ENCODE data around the gene RBMS2.
"Not testable (repeated sequence)": the region's sequence is repeated elsewhere in the genome, so short reads cannot be mapped to it uniquely, and the experiment has no call there.

Gene RBMS2

DNA sequence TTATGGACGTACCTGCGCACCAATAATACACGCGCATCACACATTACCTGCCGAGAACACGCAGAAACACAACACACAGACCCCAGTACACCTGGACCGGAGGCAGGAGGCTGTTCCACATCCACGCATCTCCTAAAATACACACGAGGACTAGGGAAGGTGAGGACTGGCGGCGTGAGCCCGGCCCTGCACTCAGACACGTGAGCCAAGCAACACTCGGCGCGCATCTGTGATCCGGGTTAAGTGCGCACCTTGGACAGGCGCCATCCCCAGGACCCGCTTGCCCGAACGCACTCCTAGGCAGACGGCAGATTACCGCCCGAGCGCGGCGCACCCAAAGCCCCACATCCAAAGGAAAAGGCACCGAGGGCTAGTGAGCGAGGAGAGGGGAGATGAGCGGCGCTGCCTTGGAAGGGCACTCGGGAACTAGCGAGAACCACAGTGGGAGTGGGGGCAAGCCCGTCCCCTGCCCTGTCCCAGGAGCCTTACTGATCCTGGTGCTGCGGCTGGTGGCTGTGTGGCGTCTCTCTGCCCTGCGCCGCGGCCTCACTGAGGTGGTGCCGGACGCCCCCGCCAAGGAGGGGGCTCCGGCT is 34.1 kb upstream of the RBMS2 start:
- H3K27me3 ChIP-seq (ENCODE audit: low read depth, low read length) = peaks cover 3% of the 10 kb centered on the region; the same call in 1 of the 2 replicates
- H3K27ac ChIP-seq (ENCODE audit: low read length) = no peak overlapping the region
- TF ChIP-seq CTCF (IDR thresholded peaks at IDR 0.05; ENCODE audit: low read depth, low read length) (no peak), EZH2phosphoT487 (IDR thresholded peaks at IDR 0.05; ENCODE audit: low read depth) (no peak)
- no peaks in the 10 kb centered on the region for H3K4me1 ChIP-seq (ENCODE audit: low read length)
- no peaks in the 10 kb centered on the region for H4K20me1 ChIP-seq (ENCODE audit: insufficient read depth, low read length)
- no peaks in the 10 kb centered on the region for H3K36me3 ChIP-seq (replicated peaks; ENCODE audit: low read depth, low read length)
- H2AFZ ChIP-seq (ENCODE audit: low read depth, low read length) = no peak overlapping the region
- no peaks in the 10 kb centered on the region for H3K79me2 ChIP-seq (ENCODE audit: low read length)
- H3K4me2 ChIP-seq (ENCODE audit: low read length) = no peak overlapping the region
- H3K9ac ChIP-seq (ENCODE audit: low read length) = no peak overlapping the region
- no peak overlapping the region for H3K4me3 ChIP-seq (ENCODE audit: low read length)
- H3K9me3 ChIP-seq (ENCODE audit: insufficient read depth, low read length) = no peaks in the 10 kb centered on the region

DNA sequence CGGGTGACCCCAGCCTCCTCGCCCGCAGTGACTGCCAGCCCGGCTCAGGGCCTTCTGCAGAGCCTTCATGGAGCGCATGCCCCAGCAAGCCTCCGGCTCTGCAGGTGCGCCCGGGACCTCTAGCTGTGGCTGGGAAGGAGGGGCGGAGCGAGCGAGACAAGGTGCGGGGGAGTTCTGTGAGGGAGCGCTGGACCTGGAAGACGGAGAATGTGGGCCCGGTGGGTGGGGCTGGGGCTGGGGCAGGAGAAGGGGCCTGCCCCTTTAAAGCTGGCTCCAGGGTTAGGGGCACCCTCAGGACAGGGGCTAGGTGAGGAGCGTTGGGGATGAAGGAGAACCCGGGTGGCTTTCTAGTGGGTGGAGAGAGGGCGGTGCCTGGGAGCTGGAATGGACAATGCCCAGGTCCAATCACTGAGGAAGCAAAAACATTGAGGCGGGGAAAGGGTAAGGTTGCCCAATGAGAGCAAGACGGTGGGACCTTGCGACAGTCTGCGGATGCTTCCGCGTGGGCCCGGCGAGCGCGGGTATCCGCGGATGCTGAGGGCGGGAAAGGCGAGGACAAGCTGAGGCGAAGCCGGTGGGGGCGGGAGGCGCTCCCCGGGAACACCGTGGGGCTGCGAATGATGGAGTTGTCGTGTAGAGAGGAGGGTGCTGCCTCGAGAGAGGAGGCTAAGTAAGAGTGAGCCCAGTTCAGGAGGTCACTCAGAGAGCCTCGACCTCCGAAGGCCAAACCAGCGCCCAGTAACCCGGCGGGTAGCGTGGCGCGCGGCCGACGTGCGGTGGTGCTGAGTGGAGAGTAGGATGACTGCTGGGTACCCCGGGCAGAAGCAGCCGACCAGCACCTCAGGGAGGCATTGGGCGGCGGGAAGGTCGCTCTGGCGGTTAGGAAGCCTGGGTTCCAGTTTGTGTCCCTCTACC is 33.3 kb upstream of the RBMS2 start, which contains the start of gene GLS2:
TSS of gene GLS2 (minus strand) at position 121 of the 915 bp plus-strand sequence. CDS start at position 78, 43 bp downstream.
- Histone ChIP-seq H4K20me1 (ENCODE audit: insufficient read depth, low read length) (no peaks in the 10 kb centered on the region), H3K4me2 (ENCODE audit: low read length) (no peak within 1 kb of the TSS), H3K36me3 (replicated peaks; ENCODE audit: low read depth, low read length) (no peaks in the 10 kb centered on the region), H3K4me3 (ENCODE audit: low read length) (no peak within 1 kb of the TSS), H3K4me1 (ENCODE audit: low read length) (no peaks in the 10 kb centered on the region), H2AFZ (ENCODE audit: low read depth, low read length) (no peak within 1 kb of the TSS), H3K27me3 (ENCODE audit: low read depth, low read length) (peaks cover 3% of the 10 kb centered on the region; the same call in 1 of the 2 replicates), H3K79me2 (ENCODE audit: low read length) (no peaks in the 10 kb centered on the region), H3K27ac (ENCODE audit: low read length) (no peak within 1 kb of the TSS), H3K9ac (ENCODE audit: low read length) (no peak within 1 kb of the TSS), H3K9me3 (ENCODE audit: insufficient read depth, low read length) (no peaks in the 10 kb centered on the region)
- no peak for TF ChIP-seq CTCF (IDR thresholded peaks at IDR 0.05; ENCODE audit: low read depth, low read length)
- no peak for TF ChIP-seq EZH2phosphoT487 (IDR thresholded peaks at IDR 0.05; ENCODE audit: low read depth)

- no peak for TF ChIP-seq EZH2phosphoT487 (IDR thresholded peaks at IDR 0.05; ENCODE audit: low read depth)
- no peak for TF ChIP-seq CTCF (IDR thresholded peaks at IDR 0.05; ENCODE audit: low read depth, low read length)
- H3K4me1 ChIP-seq (ENCODE audit: low read length) = no peaks in the 10 kb centered on the region
Observed at GRCh38 chr12:56490360-56490759, 31.3 kb upstream of the RBMS2 start.

DNA sequence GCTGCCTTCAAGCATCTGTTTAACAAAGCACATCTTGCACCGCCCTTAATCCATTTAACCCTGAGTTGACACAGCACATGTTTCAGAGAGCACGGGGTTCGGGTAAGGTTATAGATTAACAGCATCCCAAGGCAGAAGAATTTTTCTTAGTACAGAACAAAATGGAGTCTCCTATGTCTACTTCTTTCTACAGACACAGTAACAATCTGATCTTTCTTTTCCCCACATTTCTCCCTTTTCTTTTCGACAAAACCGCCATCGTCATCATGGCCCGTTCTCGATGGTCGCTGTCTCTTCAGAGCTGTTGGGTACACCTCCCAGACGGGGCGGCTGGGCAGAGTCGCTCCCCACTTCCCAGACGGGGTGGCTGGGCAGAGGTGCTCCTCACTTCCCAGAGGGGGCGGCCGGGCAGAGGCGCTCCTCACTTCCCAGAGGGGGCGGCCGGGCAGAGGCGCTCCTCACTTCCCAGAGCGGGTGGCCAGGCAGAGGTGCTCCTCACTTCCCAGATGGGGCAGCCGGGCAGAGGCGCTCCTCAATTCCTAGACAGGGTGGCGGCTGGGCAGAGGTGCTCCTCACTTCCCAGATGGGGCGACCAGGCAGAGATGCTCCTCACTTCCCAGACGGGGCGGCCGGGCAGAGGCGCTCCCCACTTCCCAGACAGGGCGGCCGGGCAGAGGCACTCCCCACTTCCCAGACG is 28.1 kb upstream of the RBMS2 start:
- not testable (repeated sequence) for H3K4me2 ChIP-seq (ENCODE audit: low read length); H3K9me3 ChIP-seq (ENCODE audit: insufficient read depth, low read length); H3K79me2 ChIP-seq (ENCODE audit: low read length); H3K27ac ChIP-seq (ENCODE audit: low read length); H4K20me1 ChIP-seq (ENCODE audit: insufficient read depth, low read length); H3K4me3 ChIP-seq (ENCODE audit: low read length); H3K9ac ChIP-seq (ENCODE audit: low read length); H2AFZ ChIP-seq (ENCODE audit: low read depth, low read length); H3K36me3 ChIP-seq (replicated peaks; ENCODE audit: low read depth, low read length); H3K4me1 ChIP-seq (ENCODE audit: low read length); H3K27me3 ChIP-seq (ENCODE audit: low read depth, low read length)

More at GRCh38 chr12:56490360-56490759, 31.3 kb upstream of the RBMS2 start:
- no peaks in the 10 kb centered on the region for H3K79me2 ChIP-seq (ENCODE audit: low read length)
- no peaks in the 10 kb centered on the region for H4K20me1 ChIP-seq (ENCODE audit: insufficient read depth, low read length)
- peaks cover 3% of the 10 kb centered on the region; the same call in 1 of the 2 replicates for H3K27me3 ChIP-seq (ENCODE audit: low read depth, low read length)
- H3K27ac ChIP-seq (ENCODE audit: low read length) = no peak overlapping the region
- H3K9me3 ChIP-seq (ENCODE audit: insufficient read depth, low read length) = no peaks in the 10 kb centered on the region
- H3K4me3 ChIP-seq (ENCODE audit: low read length) = no peak overlapping the region
- no peak overlapping the region for H2AFZ ChIP-seq (ENCODE audit: low read depth, low read length)
- H3K4me2 ChIP-seq (ENCODE audit: low read length) = no peak overlapping the region
- no peaks in the 10 kb centered on the region for H3K36me3 ChIP-seq (replicated peaks; ENCODE audit: low read depth, low read length)
- H3K9ac ChIP-seq (ENCODE audit: low read length) = no peak overlapping the region

DNA sequence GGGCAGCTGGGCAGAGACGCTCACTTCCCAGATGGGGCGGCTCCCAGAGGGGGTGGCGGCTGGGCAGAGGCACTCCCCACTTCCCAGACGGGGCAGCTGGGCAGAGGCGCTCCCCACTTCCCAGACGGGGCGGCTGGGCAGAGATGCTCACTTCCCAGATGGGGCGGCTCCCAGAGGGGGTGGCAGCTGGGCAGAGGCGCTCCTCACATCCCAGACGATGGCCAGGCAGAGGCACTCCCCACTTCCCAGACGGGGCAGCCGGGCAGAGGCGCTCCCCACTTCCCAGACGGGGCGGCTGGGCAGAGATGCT is 27.6 kb upstream of the RBMS2 start:
- H3K79me2 ChIP-seq (ENCODE audit: low read length); H3K9ac ChIP-seq (ENCODE audit: low read length); H3K27me3 ChIP-seq (ENCODE audit: low read depth, low read length); H3K36me3 ChIP-seq (replicated peaks; ENCODE audit: low read depth, low read length); H3K4me1 ChIP-seq (ENCODE audit: low read length); H3K9me3 ChIP-seq (ENCODE audit: insufficient read depth, low read length); H3K4me3 ChIP-seq (ENCODE audit: low read length); H3K27ac ChIP-seq (ENCODE audit: low read length); H4K20me1 ChIP-seq (ENCODE audit: insufficient read depth, low read length); H2AFZ ChIP-seq (ENCODE audit: low read depth, low read length); H3K4me2 ChIP-seq (ENCODE audit: low read length): not testable (repeated sequence)

DNA sequence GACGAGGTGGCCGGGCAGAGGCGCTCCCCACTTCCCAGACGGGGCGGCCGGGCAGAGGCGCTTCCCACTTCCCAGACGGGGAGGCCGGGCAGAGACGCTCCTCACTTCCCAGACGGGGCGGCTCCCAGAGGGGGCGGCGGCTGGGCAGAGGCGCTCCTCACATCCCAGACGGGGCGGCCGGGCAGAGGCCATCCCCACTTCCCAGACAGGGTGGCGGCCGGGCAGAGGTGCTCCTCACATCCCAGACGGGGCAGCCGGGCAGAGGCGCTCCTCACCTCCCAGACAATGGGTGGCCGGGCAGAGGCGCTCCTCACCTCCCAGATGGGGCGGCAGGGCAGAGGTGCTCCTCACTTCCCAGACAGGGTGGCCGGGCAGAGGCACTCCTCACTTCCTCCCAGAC is 27.1 kb upstream of the RBMS2 start:
- H3K27me3 ChIP-seq (ENCODE audit: low read depth, low read length); H2AFZ ChIP-seq (ENCODE audit: low read depth, low read length); H4K20me1 ChIP-seq (ENCODE audit: insufficient read depth, low read length); H3K36me3 ChIP-seq (replicated peaks; ENCODE audit: low read depth, low read length); H3K4me1 ChIP-seq (ENCODE audit: low read length); H3K4me2 ChIP-seq (ENCODE audit: low read length); H3K27ac ChIP-seq (ENCODE audit: low read length); H3K4me3 ChIP-seq (ENCODE audit: low read length); H3K79me2 ChIP-seq (ENCODE audit: low read length); H3K9me3 ChIP-seq (ENCODE audit: insufficient read depth, low read length); H3K9ac ChIP-seq (ENCODE audit: low read length): not testable (repeated sequence)

Measured in OCI-LY3 (cell line).